Measurements from ENCODE around the gene RNPEPL1.

GRCh38 chr2:240576436-240577205, 8.3 kb downstream of the RNPEPL1 start:
- no peak for TF ChIP-seq CTCF (IDR thresholded peaks at IDR 0.05)
- TF ChIP-seq POLR2A (IDR thresholded peaks at IDR 0.05): no peak

Measured in adrenal gland (tissue), 5 donors.